Stimulated activated naive CD8-positive, alpha-beta T cell treated with anti-CD3 and anti-CD28 coated beads, Interleukin-15, Interleukin-2, amounts not matched to agents 100 ng/mL and 50 ng/mL, for 24 hours (primary cell): ENCODE measurements around the gene SIRT3.
"Not testable (repeated sequence)": the region's sequence is repeated elsewhere in the genome, so short reads cannot be mapped to it uniquely, and the experiment has no call there.

Experiments
- H3K27ac Mint-ChIP-seq: one replicate; pipeline ENCODE4 v1.8.0; 2021; ENCODE audit warnings: mild to moderate bottlenecking, mixed read lengths
- H3K27me3 Mint-ChIP-seq: one replicate; pipeline ENCODE4 v1.8.0; 2021; ENCODE audit warnings: mixed read lengths
- H3K36me3 Mint-ChIP-seq: one replicate; pipeline ENCODE4 v1.8.0; 2021; ENCODE audit warnings: low read depth, mixed read lengths
- H3K4me1 Mint-ChIP-seq: one replicate; pipeline ENCODE4 v1.8.0; 2021; ENCODE audit warnings: low read depth, mixed read lengths
- H3K4me3 Mint-ChIP-seq: one replicate; pipeline ENCODE4 v1.8.0; 2021; ENCODE audit warnings: mild to moderate bottlenecking, mixed read lengths
- H3K9me3 Mint-ChIP-seq: one replicate; pipeline ENCODE4 v1.8.0; 2021; ENCODE audit warnings: mixed read lengths

Gene SIRT3

DNA sequence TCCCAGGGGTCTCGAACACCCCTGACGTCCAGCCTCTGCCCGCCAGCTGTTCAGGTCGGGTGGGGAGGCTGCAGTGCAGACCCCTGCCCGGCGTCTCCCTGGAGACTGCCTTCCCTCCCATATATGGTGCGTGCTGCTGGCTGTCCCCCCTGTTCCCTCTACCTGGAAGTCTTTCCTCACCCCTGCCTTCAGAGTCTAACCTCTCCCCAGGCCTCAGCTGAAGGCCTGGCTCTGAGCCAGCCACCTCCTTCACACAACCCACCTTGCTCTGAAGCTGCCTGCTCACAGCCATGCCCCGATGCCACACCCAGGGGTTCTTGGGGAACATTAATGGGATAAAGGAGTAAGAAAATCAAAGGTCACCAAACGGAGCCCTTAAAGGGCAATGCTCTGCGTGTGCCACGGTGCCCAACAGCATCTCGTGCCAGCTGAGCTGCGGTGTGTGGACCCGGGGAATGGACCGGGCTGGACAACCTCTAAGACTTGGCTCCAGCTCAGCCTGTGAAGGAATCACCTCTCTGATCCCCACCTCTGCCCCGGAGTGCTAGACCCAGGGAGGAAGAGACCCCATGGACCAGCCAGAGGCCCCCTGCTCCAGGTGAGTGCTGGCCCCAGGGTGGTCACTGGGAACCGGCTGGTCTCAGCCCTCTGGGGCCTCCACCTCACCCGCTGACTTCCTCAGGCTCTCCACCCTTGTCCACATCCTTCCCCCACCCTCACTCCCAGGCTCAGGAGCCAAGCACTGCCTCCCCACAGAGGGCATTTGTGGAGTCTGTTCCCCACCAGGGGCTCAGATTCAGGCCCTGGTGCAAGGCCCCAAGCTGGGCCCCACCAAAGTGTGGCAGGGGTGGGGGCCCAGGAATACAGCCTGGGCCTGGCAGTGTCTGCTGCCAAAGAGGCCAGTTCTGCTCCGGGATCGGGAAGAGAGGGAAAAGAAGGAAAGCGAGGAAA, 42.1 kb upstream of the SIRT3 start, which contains the start of gene NLRP6:
NLRP6 (plus strand) TSS at position 407 of the 951 bp plus-strand sequence; CDS start at position 570, 163 bp downstream.
- Mint-ChIP-seq H3K36me3 (peaks cover 6% of the 10 kb centered on the region), H3K4me1 (peaks cover 48% of the 10 kb centered on the region), H3K9me3 (peaks cover 15% of the 10 kb centered on the region), H3K27ac (peak within 1 kb of the TSS; percentile 67), H3K27me3 (peaks cover 32% of the 10 kb centered on the region), H3K4me3 (peak within 1 kb of the TSS; percentile 72)

DNA sequence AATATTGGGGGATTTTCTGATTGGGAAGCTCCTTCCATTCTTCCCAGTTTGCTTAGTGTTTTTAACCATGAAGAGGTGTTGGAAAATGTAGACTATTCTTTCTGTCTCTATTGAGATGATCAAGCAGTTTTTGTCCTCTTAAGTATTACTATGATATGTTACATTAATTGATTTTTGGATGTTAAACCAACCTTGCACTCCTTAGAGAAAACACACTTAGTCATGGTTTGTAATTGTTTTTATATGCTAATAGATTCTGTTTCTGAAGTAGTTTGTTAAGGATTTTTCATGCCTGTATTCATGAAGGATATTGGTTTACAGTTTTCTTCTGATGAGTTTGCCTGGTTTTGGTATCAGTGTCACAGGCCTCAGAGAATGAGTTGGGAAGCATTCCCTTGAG, 40.1 kb upstream of the SIRT3 start:
- peaks cover 15% of the 10 kb centered on the region for H3K9me3 Mint-ChIP-seq
- H3K27ac Mint-ChIP-seq: no peak overlapping the region
- H3K4me1 Mint-ChIP-seq: peaks cover 32% of the 10 kb centered on the region
- peaks cover 6% of the 10 kb centered on the region for H3K36me3 Mint-ChIP-seq
- H3K4me3 Mint-ChIP-seq: no peak overlapping the region
- peaks cover 17% of the 10 kb centered on the region for H3K27me3 Mint-ChIP-seq

DNA sequence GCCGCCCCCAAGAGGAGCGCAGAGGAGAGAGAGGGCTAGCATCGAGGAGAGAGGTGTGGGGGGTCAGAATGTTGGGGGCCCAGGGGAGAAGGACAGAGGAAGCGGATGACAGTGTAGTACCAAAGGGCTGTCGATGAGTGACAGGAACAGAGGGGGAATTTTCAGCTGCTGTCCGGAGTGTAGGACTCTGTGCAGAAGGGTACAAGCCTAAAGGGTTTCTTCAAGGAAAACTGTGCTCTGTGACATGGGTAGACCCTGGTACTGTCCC, 36.7 kb upstream of the SIRT3 start:
- no peak overlapping the region for H3K4me3 Mint-ChIP-seq
- peaks cover 4% of the 10 kb centered on the region for H3K27me3 Mint-ChIP-seq
- peaks cover 15% of the 10 kb centered on the region for H3K9me3 Mint-ChIP-seq
- peaks cover 42% of the 10 kb centered on the region for H3K4me1 Mint-ChIP-seq
- H3K27ac Mint-ChIP-seq: no peak overlapping the region
- H3K36me3 Mint-ChIP-seq: peaks cover 6% of the 10 kb centered on the region

DNA sequence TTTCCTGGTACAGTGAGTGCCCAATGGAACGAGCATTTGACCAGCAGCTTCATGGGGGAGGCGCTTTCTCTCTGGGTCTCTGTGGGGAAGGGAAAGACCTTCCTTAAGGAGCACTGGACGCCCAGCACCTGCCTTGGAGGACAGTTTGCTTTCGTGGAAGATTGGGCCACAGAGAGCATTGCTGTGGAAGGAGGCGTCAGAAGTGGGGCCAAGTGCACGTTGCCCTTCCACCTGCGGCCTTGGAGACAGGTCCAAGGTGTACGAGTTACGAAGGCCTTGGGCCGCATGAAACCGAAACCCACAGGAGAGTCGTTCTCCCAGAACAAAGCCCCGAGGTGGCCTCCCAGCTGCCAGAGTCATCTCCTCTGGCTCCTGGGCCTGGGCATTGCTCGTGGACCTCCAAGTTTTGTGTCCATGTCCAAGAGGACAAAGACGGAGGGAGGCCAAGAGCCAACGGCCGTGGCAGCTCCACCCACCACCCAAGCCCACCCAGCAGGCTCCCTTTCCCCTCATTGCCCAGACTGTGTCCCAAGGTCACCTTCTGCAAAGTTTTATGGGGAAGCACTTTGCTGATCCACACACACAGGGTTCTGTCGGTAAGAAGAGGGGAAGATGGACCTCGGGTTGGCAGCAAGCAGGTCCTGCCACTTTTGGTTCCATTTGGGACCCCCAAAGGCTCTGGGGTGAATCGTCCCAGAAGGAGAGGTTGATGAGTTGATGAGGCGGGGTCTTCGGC, 36.2 kb upstream of the SIRT3 start:
- H3K27ac Mint-ChIP-seq: no peak overlapping the region
- H3K27me3 Mint-ChIP-seq: no peaks in the 10 kb centered on the region
- peaks cover 42% of the 10 kb centered on the region for H3K4me1 Mint-ChIP-seq
- no peak overlapping the region for H3K4me3 Mint-ChIP-seq
- H3K9me3 Mint-ChIP-seq: peaks cover 12% of the 10 kb centered on the region
- peaks cover 6% of the 10 kb centered on the region for H3K36me3 Mint-ChIP-seq

DNA sequence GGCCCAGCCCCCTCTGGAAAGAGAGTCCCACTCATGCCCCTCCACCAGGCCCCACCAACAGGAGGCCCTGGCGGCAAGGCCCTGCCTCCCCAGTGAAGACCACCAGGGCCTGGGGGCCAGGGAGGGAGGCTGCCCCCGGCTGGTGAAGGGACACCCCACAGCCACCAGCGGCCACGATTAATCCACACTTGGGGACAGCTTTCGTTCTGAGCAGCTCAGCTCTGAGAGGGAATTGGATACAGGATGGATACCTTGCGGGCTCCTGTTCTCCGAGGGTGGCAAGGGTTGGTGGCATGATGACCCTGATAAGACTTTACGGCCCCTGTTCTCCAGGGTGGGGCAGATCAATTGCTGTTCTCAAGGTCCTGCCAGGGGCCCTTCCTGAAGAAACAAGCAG, 35.2 kb upstream of the SIRT3 start:
- Mint-ChIP-seq H3K27ac (no peak overlapping the region), H3K4me1 (peaks cover 44% of the 10 kb centered on the region), H3K27me3 (no peaks in the 10 kb centered on the region), H3K4me3 (no peak overlapping the region), H3K9me3 (peaks cover 5% of the 10 kb centered on the region), H3K36me3 (no peaks in the 10 kb centered on the region)

GRCh38 chr11:270451-271318, 34.5 kb upstream of the SIRT3 start:
- Mint-ChIP-seq H3K4me3 (no peak overlapping the region), H3K9me3 (no peaks in the 10 kb centered on the region), H3K4me1 (peaks cover 44% of the 10 kb centered on the region), H3K27me3 (no peaks in the 10 kb centered on the region), H3K27ac (no peak overlapping the region), H3K36me3 (no peaks in the 10 kb centered on the region)

DNA sequence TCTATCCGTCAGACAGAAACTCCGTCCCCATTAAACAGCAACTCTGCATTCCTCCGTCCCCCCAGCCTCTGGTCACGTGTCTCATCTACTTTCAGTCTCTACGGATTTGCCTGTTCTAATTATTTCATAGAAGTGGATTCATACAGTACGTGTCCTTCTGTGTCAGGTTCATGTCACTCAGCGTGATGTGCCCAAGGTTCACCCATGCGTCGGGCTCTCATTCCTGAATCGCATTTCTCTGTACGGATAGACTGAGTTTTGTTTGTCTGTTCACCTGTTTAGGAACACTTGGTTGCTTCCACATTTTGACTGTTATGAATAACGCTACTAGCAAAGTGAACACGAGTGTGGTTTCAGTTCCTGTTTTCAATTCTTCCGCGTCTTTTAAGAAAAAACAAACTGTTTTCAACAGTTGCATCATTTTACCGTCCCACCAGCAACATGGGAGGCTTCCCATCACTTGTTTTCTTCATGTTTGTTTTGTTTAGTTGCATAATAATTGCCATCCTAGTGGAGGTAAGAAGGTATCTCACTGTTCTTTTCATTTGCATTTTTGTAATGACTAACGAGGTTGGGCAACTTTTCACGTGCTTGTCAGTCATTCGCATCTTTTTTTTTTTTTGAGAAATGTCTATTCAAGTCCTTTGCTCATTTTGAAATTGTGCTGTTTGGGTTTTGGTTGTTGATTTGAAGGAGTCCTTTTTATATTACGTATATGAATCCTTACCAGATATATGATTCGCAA, 33.2 kb upstream of the SIRT3 start:
- H3K27ac Mint-ChIP-seq: peak overlapping the region; percentile 95
- H3K4me3 Mint-ChIP-seq: peak overlapping the region; percentile 92
- peaks cover 46% of the 10 kb centered on the region for H3K4me1 Mint-ChIP-seq
- H3K36me3 Mint-ChIP-seq: no peaks in the 10 kb centered on the region
- H3K9me3 Mint-ChIP-seq: no peaks in the 10 kb centered on the region
- no peaks in the 10 kb centered on the region for H3K27me3 Mint-ChIP-seq

DNA sequence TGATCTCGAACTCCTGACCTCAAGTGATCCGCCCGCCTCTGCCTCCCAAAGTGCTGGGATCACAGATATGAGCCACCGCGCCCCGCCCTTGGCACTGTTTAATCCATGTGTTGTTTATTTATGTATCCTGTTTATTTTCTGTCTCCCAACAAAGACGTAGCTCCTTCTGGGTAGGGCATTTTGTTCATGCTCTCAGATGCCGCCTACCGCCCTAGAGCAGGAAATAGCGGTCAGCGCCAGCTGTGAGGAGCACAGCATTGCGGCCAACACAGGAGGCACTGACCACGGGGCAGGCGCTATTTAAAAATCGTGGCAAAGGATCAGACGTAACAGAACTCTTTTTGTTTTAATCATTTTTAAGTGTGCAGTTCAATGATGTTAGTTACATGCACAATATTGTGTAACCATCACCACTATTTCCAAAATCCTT, 32.6 kb upstream of the SIRT3 start:
- H3K4me3 Mint-ChIP-seq: peak overlapping the region; percentile 92
- H3K27ac Mint-ChIP-seq: peak overlapping the region; percentile 95
- H3K36me3 Mint-ChIP-seq, H3K9me3 Mint-ChIP-seq, H3K27me3 Mint-ChIP-seq: not testable (repeated sequence)
- peaks cover 47% of the 10 kb centered on the region for H3K4me1 Mint-ChIP-seq

- peaks cover 47% of the 10 kb centered on the region for H3K4me1 Mint-ChIP-seq
- peak overlapping the region; percentile 92 for H3K4me3 Mint-ChIP-seq
- H3K9me3 Mint-ChIP-seq: no peaks in the 10 kb centered on the region
- H3K36me3 Mint-ChIP-seq: no peaks in the 10 kb centered on the region
- no peaks in the 10 kb centered on the region for H3K27me3 Mint-ChIP-seq
- H3K27ac Mint-ChIP-seq: peak overlapping the region; percentile 95
These were observed 31.4 kb upstream of the SIRT3 start for GRCh38 chr11:267491-267994.

DNA sequence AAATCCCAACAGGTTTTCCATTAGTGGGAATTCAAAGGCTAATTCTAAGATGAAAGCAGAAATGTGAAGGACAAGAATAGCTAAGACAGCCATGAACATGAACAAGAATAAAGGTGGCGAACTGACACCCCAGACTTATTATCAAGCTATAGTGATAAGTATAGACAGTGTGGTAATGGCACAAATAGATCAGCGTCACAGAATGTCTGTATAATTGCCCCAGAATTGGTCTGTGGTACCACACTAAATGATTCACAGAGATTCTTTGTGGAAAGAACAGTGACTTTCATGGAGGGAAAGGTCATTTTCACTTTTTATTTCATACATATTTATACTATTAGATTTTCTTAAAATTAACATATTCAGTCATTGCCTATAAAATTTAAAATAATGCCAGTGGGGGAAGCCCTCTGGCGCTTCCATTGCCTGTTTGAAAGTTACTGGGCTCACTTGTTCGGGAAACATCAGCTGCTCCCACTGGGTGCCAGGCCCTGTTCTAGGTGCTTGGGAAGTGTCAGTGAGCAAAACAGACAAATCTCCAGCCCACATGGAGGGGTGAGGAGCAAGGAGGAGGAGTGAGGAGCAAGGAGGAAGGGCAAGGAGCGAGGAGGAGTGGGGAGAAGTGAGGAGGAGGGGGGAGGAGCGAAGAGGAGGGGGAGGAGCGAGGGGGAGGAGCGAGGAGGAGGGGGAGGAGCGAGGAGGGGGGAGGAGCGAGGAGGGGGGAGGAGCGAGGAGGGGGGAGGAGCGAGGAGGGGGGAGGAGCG, 30.7 kb upstream of the SIRT3 start:
- Mint-ChIP-seq H3K27me3 (no peaks in the 10 kb centered on the region), H3K36me3 (no peaks in the 10 kb centered on the region), H3K4me1 (peaks cover 51% of the 10 kb centered on the region), H3K4me3 (peak overlapping the region; percentile 72), H3K9me3 (no peaks in the 10 kb centered on the region), H3K27ac (peak overlapping the region; percentile 96)

GRCh38 chr11:261624-262023, 25.5 kb upstream of the SIRT3 start:
- Mint-ChIP-seq H3K27ac (no peak overlapping the region), H3K27me3 (no peaks in the 10 kb centered on the region), H3K4me3 (no peak overlapping the region), H3K9me3 (no peaks in the 10 kb centered on the region), H3K36me3 (no peaks in the 10 kb centered on the region), H3K4me1 (peaks cover 21% of the 10 kb centered on the region)

DNA sequence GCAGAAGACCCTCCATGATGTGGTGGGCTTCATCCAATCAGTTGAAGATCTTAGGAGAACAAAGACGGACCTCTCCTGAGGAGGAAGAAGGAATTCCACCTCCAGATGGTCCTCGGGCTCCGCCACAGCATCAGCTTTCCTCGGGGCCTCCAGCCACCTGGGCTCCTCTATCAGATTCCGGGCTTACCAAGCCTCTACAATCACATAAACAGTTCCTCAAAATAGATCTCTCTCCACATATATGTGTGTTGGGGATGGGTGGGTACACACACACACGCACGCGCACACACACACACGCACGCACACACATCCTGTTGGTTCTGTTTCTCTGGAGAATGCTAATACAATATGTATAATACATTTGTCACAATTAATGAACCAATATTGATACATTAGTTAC, 23.3 kb upstream of the SIRT3 start:
- Mint-ChIP-seq H3K4me1 (peaks cover 17% of the 10 kb centered on the region), H3K36me3 (no peaks in the 10 kb centered on the region), H3K27me3 (no peaks in the 10 kb centered on the region), H3K4me3 (no peak overlapping the region), H3K27ac (no peak overlapping the region), H3K9me3 (no peaks in the 10 kb centered on the region)

- Mint-ChIP-seq H3K27me3 (no peaks in the 10 kb centered on the region), H3K27ac (no peak overlapping the region), H3K36me3 (peaks cover 3% of the 10 kb centered on the region)
These were observed 21.8 kb upstream of the SIRT3 start for GRCh38 chr11:257766-258493.

More at GRCh38 chr11:257766-258493, 21.8 kb upstream of the SIRT3 start:
- H3K4me1 Mint-ChIP-seq: peaks cover 15% of the 10 kb centered on the region
- H3K9me3 Mint-ChIP-seq: no peaks in the 10 kb centered on the region
- H3K4me3 Mint-ChIP-seq: no peak overlapping the region
